Nucleus accumbens (tissue), 56 donors: Measurements from ENCODE around the gene CCDC92.

Experiments
- DNase-seq, 56 donors: peaks; one replicate each; lab custom pipeline; 2025; lab: John Stamatoyannopoulos, UW

CCDC92 gene

GRCh38 chr12:123894823-123895345 is 77.7 kb downstream of the CCDC92 start:
- DNase-seq = no peak

GRCh38 chr12:123893276-123893675 is 79.4 kb downstream of the CCDC92 start:
- DNase-seq = no peak

GRCh38 chr12:123892853-123893252 is 79.8 kb downstream of the CCDC92 start:
- no peak for DNase-seq

- no peak for DNase-seq
Observed at GRCh38 chr12:123892180-123892559, 80.5 kb downstream of the CCDC92 start.

- no peak for DNase-seq
Observed at GRCh38 chr12:123891516-123892179, 81.0 kb downstream of the CCDC92 start.

GRCh38 chr12:123891011-123891410 is 81.6 kb downstream of the CCDC92 start:
- no peak for DNase-seq

GRCh38 chr12:123890536-123890902 is 82.1 kb downstream of the CCDC92 start:
- DNase-seq = no peak

GRCh38 chr12:123889848-123890535 is 82.6 kb downstream of the CCDC92 start:
- no peak for DNase-seq

- DNase-seq = no peak
Observed at GRCh38 chr12:123888989-123889388, 83.6 kb downstream of the CCDC92 start.

- no peak for DNase-seq
Observed at GRCh38 chr12:123886931-123887582, 85.6 kb downstream of the CCDC92 start.

- DNase-seq = no peak
Observed at GRCh38 chr12:123886258-123886657, 86.4 kb downstream of the CCDC92 start.
